ENCODE measurements around the gene PRKAR2B.
A peak's percentile ranks its signal among the peaks of the same experiment; 100 is the strongest.

Gene PRKAR2B

GRCh38 chr7:107169120-107170050, 124.9 kb downstream of the PRKAR2B start:
- no peak for TF ChIP-seq CTCF (IDR thresholded peaks at IDR 0.05; ENCODE audit: control insufficient read depth, insufficient read depth, low read depth, low read length, missing control alignments)
- peak; percentile 89 for DNase-seq (ENCODE audit: low read depth)
- H3K4me3 ChIP-seq (ENCODE audit: control insufficient read depth, low read depth, low read length) = peak overlapping the region; percentile 68

GRCh38 chr7:107170051-107170915, 125.8 kb downstream of the PRKAR2B start:
- H3K4me3 ChIP-seq (ENCODE audit: control insufficient read depth, low read depth, low read length) = peak overlapping the region; percentile 68
- TF ChIP-seq CTCF (IDR thresholded peaks at IDR 0.05; ENCODE audit: control insufficient read depth, insufficient read depth, low read depth, low read length, missing control alignments) = no peak
- DNase-seq (ENCODE audit: low read depth) = no peak

GRCh38 chr7:107171496-107171895, 127.0 kb downstream of the PRKAR2B start:
- H3K4me3 ChIP-seq (ENCODE audit: control insufficient read depth, low read depth, low read length) = no peak overlapping the region
- no peak for TF ChIP-seq CTCF (IDR thresholded peaks at IDR 0.05; ENCODE audit: control insufficient read depth, insufficient read depth, low read depth, low read length, missing control alignments)
- DNase-seq (ENCODE audit: low read depth) = no peak

GRCh38 chr7:107172276-107173032, 127.9 kb downstream of the PRKAR2B start:
- H3K4me3 ChIP-seq (ENCODE audit: control insufficient read depth, low read depth, low read length) = no peak overlapping the region
- no peak for DNase-seq (ENCODE audit: low read depth)
- TF ChIP-seq CTCF (IDR thresholded peaks at IDR 0.05; ENCODE audit: control insufficient read depth, insufficient read depth, low read depth, low read length, missing control alignments) = no peak

- no peak for TF ChIP-seq CTCF (IDR thresholded peaks at IDR 0.05; ENCODE audit: control insufficient read depth, insufficient read depth, low read depth, low read length, missing control alignments)
- DNase-seq (ENCODE audit: low read depth) = no peak
- no peak overlapping the region for H3K4me3 ChIP-seq (ENCODE audit: control insufficient read depth, low read depth, low read length)
Measured at GRCh38 chr7:107173191-107173590, 128.7 kb downstream of the PRKAR2B start.

All from AG09309 (cell line).